Globus pallidus (tissue), 1 donor: ENCODE data around the gene RNF208.
"Not testable (repeated sequence)": the region's sequence is repeated elsewhere in the genome, so short reads cannot be mapped to it uniquely, and the experiment has no call there.

Experiments used
- DNase-seq: peaks from one replicate; pipeline ENCODE4 v3.0.0-alpha.2; 2015; ENCODE audit warnings: low spot score

RNF208 gene

DNA sequence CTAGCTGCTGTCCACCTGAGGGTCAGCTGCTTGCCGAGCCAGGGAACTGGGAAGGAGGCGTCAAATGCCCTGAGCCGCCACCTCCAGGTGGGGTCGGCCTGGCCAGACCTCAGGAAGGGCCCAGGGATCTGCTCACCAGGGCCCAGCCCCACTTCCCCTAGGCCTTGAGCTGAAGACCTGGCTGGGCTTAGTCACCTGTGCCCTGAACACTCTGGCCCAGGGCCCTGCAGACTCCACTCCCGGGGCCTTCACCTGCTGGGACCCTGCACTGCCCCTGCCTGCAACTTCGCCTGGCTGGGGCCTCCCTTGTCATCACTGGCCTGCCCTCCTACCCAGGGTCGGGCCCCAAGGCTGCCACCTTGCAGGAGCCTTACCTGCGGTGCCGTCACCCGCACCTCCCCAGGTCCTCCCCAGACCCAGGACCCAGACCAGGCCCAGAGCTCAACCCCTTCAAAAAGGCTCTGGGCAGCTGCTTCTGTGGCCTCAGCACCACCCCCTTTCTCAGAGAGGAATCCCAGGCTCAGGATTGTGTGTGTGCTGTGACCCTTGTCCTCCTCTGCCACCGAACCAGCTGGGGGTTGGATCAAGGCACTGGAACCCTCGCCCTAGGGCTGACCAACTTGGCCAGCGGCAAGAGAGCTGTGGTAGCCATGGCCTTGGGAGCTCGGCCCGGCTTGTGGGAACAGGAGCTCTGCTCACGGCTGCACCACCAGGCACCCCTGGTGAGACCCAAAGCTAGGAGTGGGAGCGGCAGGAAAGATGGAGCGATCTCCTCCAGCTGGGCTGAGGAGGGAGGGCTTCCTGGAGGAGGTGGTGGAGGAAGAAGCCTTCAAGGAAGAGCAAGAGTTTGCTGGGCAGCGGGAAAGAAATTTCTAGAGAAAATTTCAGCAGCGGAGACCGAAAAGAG lies 31.9 kb upstream of the RNF208 start:
- DNase-seq: no peak

- no peak for DNase-seq
These were observed 30.8 kb upstream of the RNF208 start for GRCh38 chr9:137252555-137253506.

- no peak for DNase-seq
These were observed 29.6 kb upstream of the RNF208 start for GRCh38 chr9:137251490-137252268.

- DNase-seq: no peak
These were observed 29.1 kb upstream of the RNF208 start, which contains the start of gene STPG3 for GRCh38 chr9:137251194-137251461. TSS of gene STPG3 (plus strand) at chr9:137251286. CDS start at chr9:137251287, 1 bp downstream.

GRCh38 chr9:137250329-137251193 lies 28.5 kb upstream of the RNF208 start:
- no peak for DNase-seq

- no peak for DNase-seq
These were observed 25.8 kb upstream of the RNF208 start for GRCh38 chr9:137247916-137248175.

DNA sequence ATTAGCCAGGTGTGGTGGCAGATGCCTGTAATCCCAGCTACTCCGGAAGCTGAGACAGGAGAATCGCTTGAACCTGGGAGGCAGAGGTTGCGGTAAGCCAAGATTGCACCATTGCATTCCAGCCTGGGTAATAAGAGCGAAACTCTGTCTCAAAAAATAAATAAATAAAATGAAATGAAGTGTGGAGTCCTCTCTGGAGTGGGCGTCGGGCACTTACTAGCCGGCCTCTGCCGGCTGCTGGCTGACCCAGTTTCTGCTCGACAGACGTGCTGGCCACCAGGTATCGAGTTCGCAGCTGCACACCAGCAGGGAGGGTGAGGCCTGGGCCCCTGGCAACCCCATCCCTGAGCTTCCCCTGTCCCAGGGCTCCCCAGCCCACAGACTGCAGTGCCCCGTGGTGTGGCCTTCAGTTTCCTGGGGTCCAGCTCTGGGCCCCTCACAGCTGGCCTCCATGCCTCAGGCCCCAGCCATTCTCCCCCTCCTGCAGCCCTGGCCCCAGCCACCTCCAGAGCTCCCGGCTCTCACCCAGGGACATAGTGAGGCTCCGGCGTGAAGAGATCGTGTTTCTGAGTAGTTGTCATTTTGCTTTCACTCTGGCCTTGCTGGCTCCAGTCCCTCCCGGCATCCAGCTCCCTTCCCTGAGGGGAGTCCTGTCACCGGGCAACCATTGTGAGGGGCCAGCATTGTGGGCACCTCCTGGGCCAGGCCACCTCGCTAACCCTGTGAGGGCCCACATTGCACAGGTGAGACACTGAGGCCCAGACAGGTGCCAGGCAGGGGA lies 25.3 kb upstream of the RNF208 start:
- no peak for DNase-seq

GRCh38 chr9:137245450-137246421 lies 23.7 kb upstream of the RNF208 start:
- no peak for DNase-seq

- no peak for DNase-seq
These were observed 22.7 kb upstream of the RNF208 start for GRCh38 chr9:137244486-137245449.

DNA sequence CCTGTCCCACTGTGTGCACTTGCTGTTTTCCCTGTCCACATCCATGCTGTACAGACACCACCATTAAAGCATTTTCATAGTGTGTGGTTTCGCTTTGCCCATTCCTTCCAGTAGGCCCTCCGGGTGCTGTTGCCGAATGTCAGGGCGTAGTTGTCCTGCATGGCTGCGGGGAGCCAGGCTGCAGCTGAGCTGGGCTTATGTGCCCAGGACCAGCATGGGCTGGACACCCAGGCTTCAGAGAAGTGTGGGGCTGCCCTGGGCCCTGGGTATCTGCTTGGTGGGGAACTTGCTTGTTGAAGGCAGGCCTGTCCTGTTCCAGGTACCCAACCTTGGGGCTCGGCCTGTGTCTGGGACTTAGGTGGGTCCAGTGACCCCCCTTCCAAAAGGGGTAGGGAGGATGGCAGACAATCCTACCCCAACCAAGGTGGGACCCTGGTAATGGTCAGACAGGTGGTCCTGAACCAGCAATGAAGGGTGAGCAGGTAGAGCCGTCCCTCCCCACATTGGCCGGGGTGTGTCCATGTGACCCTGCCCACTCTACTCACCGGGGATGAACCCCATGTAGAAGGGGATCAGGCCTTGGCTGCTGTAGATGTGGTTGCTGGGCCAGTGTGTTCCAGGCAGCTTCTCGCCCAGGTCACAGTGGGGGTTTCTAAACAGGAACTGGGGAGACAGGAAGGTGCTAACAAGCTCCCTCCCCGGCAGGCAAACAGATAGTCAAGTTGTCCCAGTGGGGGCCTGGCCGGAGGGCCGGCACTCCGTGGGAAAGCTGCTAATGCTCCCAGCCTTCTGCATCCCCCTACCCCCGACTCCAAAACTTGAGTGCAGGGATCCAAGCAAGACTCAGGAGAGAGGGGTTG lies 21.8 kb upstream of the RNF208 start:
- no peak for DNase-seq

DNA sequence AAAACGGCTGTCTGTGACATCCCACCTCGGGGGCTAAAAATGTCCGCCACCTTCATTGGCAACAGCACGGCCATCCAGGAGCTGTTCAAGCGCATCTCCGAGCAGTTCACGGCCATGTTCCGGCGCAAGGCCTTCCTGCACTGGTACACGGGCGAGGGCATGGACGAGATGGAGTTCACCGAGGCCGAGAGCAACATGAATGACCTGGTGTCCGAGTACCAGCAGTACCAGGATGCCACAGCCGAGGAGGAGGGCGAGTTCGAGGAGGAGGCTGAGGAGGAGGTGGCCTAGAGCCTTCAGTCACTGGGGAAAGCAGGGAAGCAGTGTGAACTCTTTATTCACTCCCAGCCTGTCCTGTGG lies 21.2 kb upstream of the RNF208 start:
- DNase-seq: not testable (repeated sequence)

DNA sequence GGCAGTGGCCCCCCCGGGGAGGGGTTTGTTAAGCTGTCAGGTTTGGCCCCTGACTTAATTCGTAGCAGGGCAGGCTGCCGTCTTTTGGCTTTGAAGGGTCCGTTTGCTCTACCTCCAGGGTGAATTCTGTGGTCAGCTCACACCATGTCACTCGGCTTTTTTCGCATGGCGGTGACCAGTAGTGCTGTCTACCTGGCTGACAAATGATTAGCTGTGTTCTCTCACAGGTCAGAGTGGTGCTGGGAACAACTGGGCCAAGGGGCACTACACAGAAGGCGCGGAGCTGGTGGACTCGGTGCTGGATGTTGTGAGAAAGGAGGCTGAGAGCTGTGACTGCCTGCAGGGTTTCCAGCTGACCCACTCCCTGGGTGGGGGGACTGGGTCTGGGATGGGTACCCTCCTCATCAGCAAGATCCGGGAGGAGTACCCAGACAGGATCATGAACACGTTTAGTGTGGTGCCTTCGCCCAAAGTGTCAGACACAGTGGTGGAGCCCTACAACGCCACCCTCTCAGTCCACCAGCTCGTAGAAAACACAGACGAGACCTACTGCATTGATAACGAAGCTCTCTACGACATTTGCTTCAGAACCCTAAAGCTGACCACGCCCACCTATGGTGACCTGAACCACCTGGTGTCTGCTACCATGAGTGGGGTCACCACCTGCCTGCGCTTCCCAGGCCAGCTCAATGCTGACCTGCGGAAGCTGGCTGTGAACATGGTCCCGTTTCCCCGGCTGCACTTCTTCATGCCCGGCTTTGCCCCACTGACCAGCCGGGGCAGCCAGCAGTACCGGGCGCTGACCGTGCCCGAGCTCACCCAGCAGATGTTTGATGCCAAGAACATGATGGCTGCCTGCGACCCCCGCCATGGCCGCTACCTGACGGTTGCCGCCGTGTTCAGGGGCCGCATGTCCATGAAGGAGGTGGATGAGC lies 20.5 kb upstream of the RNF208 start:
- no peak for DNase-seq

GRCh38 chr9:137241490-137242268 lies 19.6 kb upstream of the RNF208 start:
- DNase-seq: no peak

GRCh38 chr9:137240841-137241489 lies 18.9 kb upstream of the RNF208 start, which contains the start of gene TUBB4B:
TSS of gene TUBB4B (plus strand) at chr9:137241287. CDS start at chr9:137241361, 74 bp downstream.
- peak; percentile 100 for DNase-seq
